Measurements from ENCODE around the gene MEF2C.
"Not testable (repeated sequence)": the region's sequence is repeated elsewhere in the genome, so short reads cannot be mapped to it uniquely, and the experiment has no call there.

MEF2C gene

GRCh38 chr5:88825584-88826315, 57.2 kb downstream of the MEF2C start:
- DNase-seq: no peak

GRCh38 chr5:88824892-88825583, 57.9 kb downstream of the MEF2C start:
- DNase-seq: no peak

- DNase-seq: no peak
These were observed 58.8 kb downstream of the MEF2C start for GRCh38 chr5:88824141-88824540.

- DNase-seq: no peak
These were observed 59.8 kb downstream of the MEF2C start for GRCh38 chr5:88823201-88823600.

GRCh38 chr5:88821161-88821560, 61.8 kb downstream of the MEF2C start:
- no peak for DNase-seq

GRCh38 chr5:88820581-88820980, 62.4 kb downstream of the MEF2C start:
- no peak for DNase-seq

GRCh38 chr5:88819301-88819999, 63.5 kb downstream of the MEF2C start:
- no peak for DNase-seq

GRCh38 chr5:88818296-88818695, 64.7 kb downstream of the MEF2C start:
- DNase-seq: no peak

GRCh38 chr5:88816195-88816594, 66.8 kb downstream of the MEF2C start:
- no peak for DNase-seq

GRCh38 chr5:88815050-88815789, 67.8 kb downstream of the MEF2C start:
- no peak for DNase-seq

- DNase-seq: no peak
These were observed 69.0 kb downstream of the MEF2C start for GRCh38 chr5:88813805-88814575.

- DNase-seq: no peak
These were observed 69.7 kb downstream of the MEF2C start for GRCh38 chr5:88813244-88813643.

- no peak for DNase-seq
These were observed 74.8 kb downstream of the MEF2C start for GRCh38 chr5:88808153-88808552.

- DNase-seq: no peak
These were observed 75.7 kb downstream of the MEF2C start for GRCh38 chr5:88807327-88807726.

GRCh38 chr5:88806338-88806737, 76.6 kb downstream of the MEF2C start:
- DNase-seq: no peak

- no peak for DNase-seq
These were observed 77.7 kb downstream of the MEF2C start for GRCh38 chr5:88805151-88805784.

- no peak for DNase-seq
These were observed 78.5 kb downstream of the MEF2C start for GRCh38 chr5:88804444-88804843.

- no peak for DNase-seq
These were observed 79.7 kb downstream of the MEF2C start for GRCh38 chr5:88803309-88803708.

- no peak for DNase-seq
These were observed 82.9 kb downstream of the MEF2C start for GRCh38 chr5:88799938-88800535.

- not testable (repeated sequence) for DNase-seq
These were observed 84.1 kb downstream of the MEF2C start for GRCh38 chr5:88798933-88799332.

- not testable (repeated sequence) for DNase-seq
These were observed 89.2 kb downstream of the MEF2C start for GRCh38 chr5:88793797-88794196.
